Lung (tissue), 12 donors: Measurements from ENCODE around the gene NGFR. TPM values are rescaled to one million over a fixed set of nuclear protein-coding genes. Genes with fewer than 3 reads are reported as not detected.

ENCODE experiments used
- ATAC-seq: fragments of 200-7000 bp; cut with Tn5 transposase; one replicate; pipeline ENCODE4 v1.9.1; 2020; ENCODE audit warnings: moderate number of reproducible peaks; ENCODE audit not compliant: insufficient read depth, low FRiP score
- DNase-seq, 3 donors: peaks; one replicate each; pipeline ENCODE4 v3.0.0-alpha.2; 2013 to 2017
- H3K27ac ChIP-seq, 2 donors: one replicate each; pipeline ENCODE4 v1.5.1; 2013; ENCODE audit warnings: mild to moderate bottlenecking in 2 of 2, moderate library complexity in 2 of 2, control low read depth in 1 of 2, inconsistent platforms in 1 of 2, low read depth in 1 of 2, low read length in 1 of 2
- H3K27me3 ChIP-seq, 3 donors: one replicate each; pipeline ENCODE4 v1.5.1; 2013; ENCODE audit warnings: low read length in 2 of 3; ENCODE audit not compliant: control insufficient read depth in 3 of 3, insufficient read depth in 3 of 3
- H3K36me3 ChIP-seq, 4 donors: one replicate each; pipeline ENCODE4 v1.5.1; 2013; ENCODE audit warnings: low read length in 4 of 4, mild to moderate bottlenecking in 1 of 4, moderate library complexity in 1 of 4; ENCODE audit not compliant: control insufficient read depth in 4 of 4, insufficient read depth in 4 of 4
- H3K4me1 ChIP-seq, 5 donors: one replicate each; pipeline ENCODE4 v1.5.1; 2013; ENCODE audit warnings: low read length in 5 of 5, mild to moderate bottlenecking in 2 of 5, moderate library complexity in 1 of 5; ENCODE audit not compliant: control insufficient read depth in 5 of 5, insufficient read depth in 5 of 5
- H3K4me3 ChIP-seq: one replicate; pipeline ENCODE4 v1.5.1; 2013; ENCODE audit warnings: mild to moderate bottlenecking, control low read depth, moderate library complexity
- H3K9ac ChIP-seq, 2 donors: one replicate each; pipeline ENCODE4 v1.5.1; 2013; ENCODE audit warnings: low read length in 2 of 2, control low read depth in 1 of 2; ENCODE audit not compliant: insufficient read depth in 1 of 2
- H3K9me3 ChIP-seq, 4 donors: one replicate each; pipeline ENCODE4 v1.5.1; 2013; ENCODE audit warnings: low read length in 3 of 4, mild to moderate bottlenecking in 1 of 4, moderate library complexity in 1 of 4; ENCODE audit not compliant: control insufficient read depth in 4 of 4, insufficient read depth in 3 of 4
- CTCF ChIP-seq: IDR thresholded peaks from 2 replicates; pipeline ENCODE4 v1.5.1; 2012; ENCODE audit warnings: mild to moderate bottlenecking; ENCODE audit errors: control extremely low read depth, extremely low read depth
- WGBS, 2 donors: extraction: QIAGEN DNeasy Blood & Tissue Kit; methylation state at CpG; one replicate each; pipeline ENCODE4 v1.1.7; 2013; 5-methylcytosine and 5-hydroxymethylcytosine counted together
- polyA plus RNA-seq, 2 donors: library from polyadenylated mRNA; stranded (reverse); fragments of 200-250 nt; gene quantifications; one replicate each; pipeline ENCODE4 v1.2.1, GENCODE V29; 2013
- total RNA-seq, 2 donors: library from RNA; depleted of rRNA in 1 of 2; stranded (reverse); fragments of >200 nt in 1 of 2; gene quantifications; one replicate each; pipeline ENCODE4 v1.2.1, GENCODE V29; 2014 to 2021
- donor health status: control.
- donor health status: control.
- donor health status: Bipolar disorder and iron deficiency.
- donor health status: healthy.
- donor health status: DM: yes; HTN: yes; CAD: no.

Gene NGFR
- total and polyA plus RNA-seq, 4 donors, result 1.3 to 4.9 (median 3.2) TPM

GRCh38 chr17:49466436-49466835 lies 28.7 kb upstream of the NGFR start:
- Histone ChIP-seq H3K4me1 (peaks cover 0 to 44% (median 7%) of the 10 kb centered on the region in 5 donors), H3K27ac (no peak overlapping the region), H3K9me3 (peaks cover 0 to 13% (median 3%) of the 10 kb centered on the region in 4 donors), H3K36me3 (no peaks in the 10 kb centered on the region), H3K27me3 (peaks cover 0 to 19% (median 3%) of the 10 kb centered on the region in 3 donors), H3K4me3 (no peak overlapping the region), H3K9ac (no peak overlapping the region)
- WGBS, 2 donors, result 71 to 79% methylated on average over 1 of the region's 1 CpG
- DNase-seq, result peak; percentile 48 to 64 (median 63)
- ATAC-seq, result no peak
- no peak for TF ChIP-seq CTCF

- Histone ChIP-seq H3K27me3 (peaks cover 0 to 25% (median 5%) of the 10 kb centered on the region in 3 donors), H3K4me1 (peaks cover 0 to 50% (median 7%) of the 10 kb centered on the region in 5 donors), H3K36me3 (no peaks in the 10 kb centered on the region), H3K9ac (no peak overlapping the region), H3K27ac (no peak overlapping the region), H3K4me3 (no peak overlapping the region), H3K9me3 (peaks cover 0 to 13% (median 3%) of the 10 kb centered on the region in 4 donors)
- DNase-seq (no peak), ATAC-seq (no peak)
- WGBS, 2 donors, result 83 to 85% methylated on average over 1 of the region's 1 CpG
- TF ChIP-seq CTCF, result no peak
Measured at GRCh38 chr17:49467175-49467574, 27.9 kb upstream of the NGFR start.

- H3K9ac ChIP-seq, result no peak overlapping the region
- H3K27me3 ChIP-seq, result peaks cover 0 to 30% (median 5%) of the 10 kb centered on the region in 3 donors
- no peak overlapping the region for H3K27ac ChIP-seq
- peaks cover 0 to 10% (median 2%) of the 10 kb centered on the region in 4 donors for H3K9me3 ChIP-seq
- H3K36me3 ChIP-seq, result no peaks in the 10 kb centered on the region
- H3K4me1 ChIP-seq, result peaks cover 0 to 67% (median 11%) of the 10 kb centered on the region in 5 donors
- no peak for ATAC-seq
- no peak overlapping the region for H3K4me3 ChIP-seq
- 84 to 88% methylated on average over 1 of the region's 1 CpG for WGBS, 2 donors
- TF ChIP-seq CTCF, result no peak
- DNase-seq, result no peak
Measured at GRCh38 chr17:49468811-49469385, 26.2 kb upstream of the NGFR start.
